ENCODE measurements around the gene PLXDC1. TPM values are rescaled to one million over a fixed set of nuclear protein-coding genes. Genes with fewer than 3 reads are reported as not detected.

PLXDC1 gene
- total and polyA plus RNA-seq, 2 of the 13 experiments (the other 11 are each of a cell fraction or from before 2014, with no cell fraction given), result not detected

- TF ChIP-seq AGO2 (optimal IDR thresholded peaks at IDR 0.05; ENCODE audit: low read depth, low read length), result no peak
- TF ChIP-seq ZNF549 (CRISPR knock-in tag; IDR thresholded peaks at IDR 0.05), result no peak
- TF ChIP-seq ETV6 (CRISPR knock-in tag; conservative IDR thresholded peaks at IDR 0.05), result peak; percentile 41; the same call in 1 of the 2 replicates
- no peak for TF ChIP-seq U2AF1 (optimal IDR thresholded peaks at IDR 0.05; ENCODE audit: low read depth, low read length)
- TF ChIP-seq ZNF598 (CRISPR knock-in tag; IDR thresholded peaks at IDR 0.05; ENCODE audit: borderline replicate concordance), result no peak
- peak; percentile 23; the same call in 1 of the 2 replicates for TF ChIP-seq KDM5A (IDR thresholded peaks at IDR 0.05; ENCODE audit: borderline replicate concordance, low read length)
- TF ChIP-seq ZSCAN5A (CRISPR knock-in tag; IDR thresholded peaks at IDR 0.05; ENCODE audit: borderline replicate concordance), result no peak
- TF ChIP-seq ESRRA (CRISPR knock-in tag; IDR thresholded peaks at IDR 0.05; ENCODE audit: low read depth), result no peak
- TF ChIP-seq CHD4 (IDR thresholded peaks at IDR 0.05; ENCODE audit: borderline replicate concordance, low read length), result no peak; the same call in 1 of the 2 replicates
- no peak for TF ChIP-seq CBX2 (IDR thresholded peaks at IDR 0.05; ENCODE audit: low read depth, low read length)
- TF ChIP-seq CBX2 (CRISPR knock-in tag; IDR thresholded peaks at IDR 0.05; ENCODE audit: low read depth), result no peak
- TF ChIP-seq ETV5 (CRISPR knock-in tag; IDR thresholded peaks at IDR 0.05; ENCODE audit: borderline replicate concordance), result no peak; the same call in 1 of the 2 replicates
- no peak for TF ChIP-seq ATF7-NPFF (CRISPR knock-in tag; IDR thresholded peaks at IDR 0.05; ENCODE audit: low read depth)
- TF ChIP-seq SOX6 (IDR thresholded peaks at IDR 0.05), result no peak
- no peak for TF ChIP-seq SOX6 (CRISPR knock-in tag; IDR thresholded peaks at IDR 0.05)
- TF ChIP-seq NCOA5 (CRISPR knock-in tag; IDR thresholded peaks at IDR 0.05), result no peak
- TF ChIP-seq ZBTB46 (CRISPR knock-in tag; IDR thresholded peaks at IDR 0.05; ENCODE audit: borderline replicate concordance), result no peak
- TF ChIP-seq POGZ (CRISPR knock-in tag; IDR thresholded peaks at IDR 0.05), result no peak
- TF ChIP-seq SYNCRIP (IDR thresholded peaks at IDR 0.05; ENCODE audit: insufficient read depth, low read depth, low read length), result no peak
- TF ChIP-seq MATR3 (CRISPR knock-in tag; IDR thresholded peaks at IDR 0.05), result no peak
- TF ChIP-seq PHF20 (CRISPR knock-in tag; IDR thresholded peaks at IDR 0.05), result no peak
- TF ChIP-seq ZNF713 (CRISPR knock-in tag; IDR thresholded peaks at IDR 0.05), result no peak
- TF ChIP-seq ZNF441 (CRISPR knock-in tag; IDR thresholded peaks at IDR 0.05; ENCODE audit: borderline replicate concordance), result peak; percentile 42; the same call in 1 of the 2 replicates
- TF ChIP-seq MAF1 (CRISPR knock-in tag; IDR thresholded peaks at IDR 0.05; ENCODE audit: borderline replicate concordance), result peak; percentile 99
- no peak for TF ChIP-seq IRX3 (CRISPR knock-in tag; IDR thresholded peaks at IDR 0.05; ENCODE audit: borderline replicate concordance, low read depth)
- TF ChIP-seq ZNF512 (CRISPR knock-in tag; IDR thresholded peaks at IDR 0.05), result no peak
- TF ChIP-seq ZNF33A (CRISPR knock-in tag; IDR thresholded peaks at IDR 0.05; ENCODE audit: borderline replicate concordance), result 0 out of 2 replicates have a peak, but pooled peaks have one; percentile 76
- TF ChIP-seq ZNF335 (CRISPR knock-in tag; IDR thresholded peaks at IDR 0.05), result no peak
Measured at GRCh38 chr17:39153599-39154051, 2.2 kb upstream of the PLXDC1 start (continued).
